ENCODE results near the gene FRMD3.

FRMD3 gene

GRCh38 chr9:83264315-83264714, 273.9 kb downstream of the FRMD3 start:
- Histone ChIP-seq H3K36me3 (ENCODE audit: control insufficient read depth, insufficient read depth, low read length) (no peaks in the 10 kb centered on the region), H3K4me3 (ENCODE audit: low read depth, low read length) (no peak overlapping the region), H3K9ac (ENCODE audit: low read depth, low read length) (no peak overlapping the region), H3K9me3 (ENCODE audit: control insufficient read depth, insufficient read depth, low read length) (no peaks in the 10 kb centered on the region), H3K27me3 (ENCODE audit: control insufficient read depth, insufficient read depth, low read length) (no peaks in the 10 kb centered on the region), H3K27ac (ENCODE audit: low read depth, low read length) (no peak overlapping the region), H3K4me1 (ENCODE audit: control insufficient read depth, insufficient read depth, low read length) (peaks cover 6% of the 10 kb centered on the region; the same call in 1 of the 2 replicates)

GRCh38 chr9:83259558-83259957, 278.6 kb downstream of the FRMD3 start:
- H3K4me3 ChIP-seq (ENCODE audit: low read depth, low read length), result no peak overlapping the region
- H3K36me3 ChIP-seq (ENCODE audit: control insufficient read depth, insufficient read depth, low read length), result no peaks in the 10 kb centered on the region
- H3K27ac ChIP-seq (ENCODE audit: low read depth, low read length), result no peak overlapping the region
- no peaks in the 10 kb centered on the region for H3K4me1 ChIP-seq (ENCODE audit: control insufficient read depth, insufficient read depth, low read length)
- H3K27me3 ChIP-seq (ENCODE audit: control insufficient read depth, insufficient read depth, low read length), result no peaks in the 10 kb centered on the region
- H3K9ac ChIP-seq (ENCODE audit: low read depth, low read length), result no peak overlapping the region
- no peaks in the 10 kb centered on the region for H3K9me3 ChIP-seq (ENCODE audit: control insufficient read depth, insufficient read depth, low read length)

- Histone ChIP-seq H3K36me3 (ENCODE audit: control insufficient read depth, insufficient read depth, low read length) (no peaks in the 10 kb centered on the region), H3K4me3 (ENCODE audit: low read depth, low read length) (no peak overlapping the region), H3K27ac (ENCODE audit: low read depth, low read length) (no peak overlapping the region), H3K4me1 (ENCODE audit: control insufficient read depth, insufficient read depth, low read length) (no peaks in the 10 kb centered on the region), H3K9ac (ENCODE audit: low read depth, low read length) (no peak overlapping the region), H3K9me3 (ENCODE audit: control insufficient read depth, insufficient read depth, low read length) (no peaks in the 10 kb centered on the region), H3K27me3 (ENCODE audit: control insufficient read depth, insufficient read depth, low read length) (no peaks in the 10 kb centered on the region)
Observed at GRCh38 chr9:83257937-83258891, 280.0 kb downstream of the FRMD3 start.

- no peaks in the 10 kb centered on the region for H3K27me3 ChIP-seq (ENCODE audit: control insufficient read depth, insufficient read depth, low read length)
- no peak overlapping the region for H3K9ac ChIP-seq (ENCODE audit: low read depth, low read length)
- H3K4me3 ChIP-seq (ENCODE audit: low read depth, low read length), result no peak overlapping the region
- peaks cover 3% of the 10 kb centered on the region; the same call in 1 of the 2 replicates for H3K9me3 ChIP-seq (ENCODE audit: control insufficient read depth, insufficient read depth, low read length)
- no peaks in the 10 kb centered on the region for H3K36me3 ChIP-seq (ENCODE audit: control insufficient read depth, insufficient read depth, low read length)
- H3K27ac ChIP-seq (ENCODE audit: low read depth, low read length), result no peak overlapping the region
- H3K4me1 ChIP-seq (ENCODE audit: control insufficient read depth, insufficient read depth, low read length), result no peaks in the 10 kb centered on the region
Observed at GRCh38 chr9:83247732-83248131, 290.5 kb downstream of the FRMD3 start.

GRCh38 chr9:83245979-83246659, 292.1 kb downstream of the FRMD3 start:
- Histone ChIP-seq H3K27me3 (ENCODE audit: control insufficient read depth, insufficient read depth, low read length) (no peaks in the 10 kb centered on the region), H3K9ac (ENCODE audit: low read depth, low read length) (no peak overlapping the region), H3K36me3 (ENCODE audit: control insufficient read depth, insufficient read depth, low read length) (no peaks in the 10 kb centered on the region), H3K27ac (ENCODE audit: low read depth, low read length) (no peak overlapping the region), H3K4me1 (ENCODE audit: control insufficient read depth, insufficient read depth, low read length) (no peaks in the 10 kb centered on the region), H3K9me3 (ENCODE audit: control insufficient read depth, insufficient read depth, low read length) (no peaks in the 10 kb centered on the region), H3K4me3 (ENCODE audit: low read depth, low read length) (no peak overlapping the region)

- Histone ChIP-seq H3K9me3 (ENCODE audit: control insufficient read depth, insufficient read depth, low read length) (no peaks in the 10 kb centered on the region), H3K9ac (ENCODE audit: low read depth, low read length) (no peak overlapping the region), H3K36me3 (ENCODE audit: control insufficient read depth, insufficient read depth, low read length) (no peaks in the 10 kb centered on the region), H3K4me1 (ENCODE audit: control insufficient read depth, insufficient read depth, low read length) (no peaks in the 10 kb centered on the region), H3K27ac (ENCODE audit: low read depth, low read length) (no peak overlapping the region), H3K27me3 (ENCODE audit: control insufficient read depth, insufficient read depth, low read length) (no peaks in the 10 kb centered on the region), H3K4me3 (ENCODE audit: low read depth, low read length) (no peak overlapping the region)
Observed at GRCh38 chr9:83242066-83242465, 296.1 kb downstream of the FRMD3 start.

- Histone ChIP-seq H3K4me3 (ENCODE audit: low read depth, low read length) (no peak overlapping the region), H3K4me1 (ENCODE audit: control insufficient read depth, insufficient read depth, low read length) (peaks cover 7% of the 10 kb centered on the region), H3K27me3 (ENCODE audit: control insufficient read depth, insufficient read depth, low read length) (no peaks in the 10 kb centered on the region), H3K27ac (ENCODE audit: low read depth, low read length) (no peak overlapping the region), H3K36me3 (ENCODE audit: control insufficient read depth, insufficient read depth, low read length) (no peaks in the 10 kb centered on the region), H3K9me3 (ENCODE audit: control insufficient read depth, insufficient read depth, low read length) (no peaks in the 10 kb centered on the region), H3K9ac (ENCODE audit: low read depth, low read length) (no peak overlapping the region)
Observed at GRCh38 chr9:83240671-83241070, 297.5 kb downstream of the FRMD3 start.

GRCh38 chr9:83239747-83240146, 298.5 kb downstream of the FRMD3 start:
- peaks cover 16% of the 10 kb centered on the region for H3K4me1 ChIP-seq (ENCODE audit: control insufficient read depth, insufficient read depth, low read length)
- no peaks in the 10 kb centered on the region for H3K27me3 ChIP-seq (ENCODE audit: control insufficient read depth, insufficient read depth, low read length)
- no peaks in the 10 kb centered on the region for H3K36me3 ChIP-seq (ENCODE audit: control insufficient read depth, insufficient read depth, low read length)
- H3K27ac ChIP-seq (ENCODE audit: low read depth, low read length), result no peak overlapping the region
- H3K4me3 ChIP-seq (ENCODE audit: low read depth, low read length), result no peak overlapping the region
- H3K9ac ChIP-seq (ENCODE audit: low read depth, low read length), result no peak overlapping the region
- H3K9me3 ChIP-seq (ENCODE audit: control insufficient read depth, insufficient read depth, low read length), result no peaks in the 10 kb centered on the region

- H3K4me1 ChIP-seq (ENCODE audit: control insufficient read depth, insufficient read depth, low read length), result peaks cover 20% of the 10 kb centered on the region
- no peaks in the 10 kb centered on the region for H3K27me3 ChIP-seq (ENCODE audit: control insufficient read depth, insufficient read depth, low read length)
- no peak overlapping the region for H3K27ac ChIP-seq (ENCODE audit: low read depth, low read length)
- H3K4me3 ChIP-seq (ENCODE audit: low read depth, low read length), result no peak overlapping the region
- no peaks in the 10 kb centered on the region for H3K36me3 ChIP-seq (ENCODE audit: control insufficient read depth, insufficient read depth, low read length)
- no peak overlapping the region for H3K9ac ChIP-seq (ENCODE audit: low read depth, low read length)
- no peaks in the 10 kb centered on the region for H3K9me3 ChIP-seq (ENCODE audit: control insufficient read depth, insufficient read depth, low read length)
Observed at GRCh38 chr9:83238871-83239640, 299.1 kb downstream of the FRMD3 start.

GRCh38 chr9:83236029-83236696, 302.0 kb downstream of the FRMD3 start:
- peak overlapping the region; percentile 50 for H3K27ac ChIP-seq (ENCODE audit: low read depth, low read length)
- no peaks in the 10 kb centered on the region for H3K9me3 ChIP-seq (ENCODE audit: control insufficient read depth, insufficient read depth, low read length)

More at GRCh38 chr9:83236029-83236696, 302.0 kb downstream of the FRMD3 start:
- Histone ChIP-seq H3K27me3 (ENCODE audit: control insufficient read depth, insufficient read depth, low read length) (no peaks in the 10 kb centered on the region), H3K36me3 (ENCODE audit: control insufficient read depth, insufficient read depth, low read length) (no peaks in the 10 kb centered on the region), H3K4me3 (ENCODE audit: low read depth, low read length) (no peak overlapping the region), H3K4me1 (ENCODE audit: control insufficient read depth, insufficient read depth, low read length) (peaks cover 24% of the 10 kb centered on the region), H3K9ac (ENCODE audit: low read depth, low read length) (no peak overlapping the region)
